ENCODE results near the gene PGAP2.

The PGAP2 gene

GRCh38 chr11:3816673-3817072, 8.3 kb downstream of the PGAP2 start:
- DNase-seq (ENCODE audit: low spot score in 2 of 2) = no peak
- in situ Hi-C loops (cut with MboI; ENCODE audit: low sequenced_read_pairs) = no loop called here
- no peaks in the 10 kb centered on the region for H3K4me1 ChIP-seq

GRCh38 chr11:3817181-3817800, 8.9 kb downstream of the PGAP2 start:
- in situ Hi-C loops (cut with MboI; ENCODE audit: low sequenced_read_pairs) = no loop called here
- Histone ChIP-seq H3K27me3 (ENCODE audit: low read depth) (no peaks in the 10 kb centered on the region), H3K4me1 (no peaks in the 10 kb centered on the region), H3K36me3 (replicated peaks) (no peaks in the 10 kb centered on the region), H3K9me3 (no peaks in the 10 kb centered on the region), H3K4me3 (no peak overlapping the region)
- no peak for DNase-seq (ENCODE audit: low spot score in 2 of 2)

More at GRCh38 chr11:3816673-3817072, 8.3 kb downstream of the PGAP2 start:
- no peaks in the 10 kb centered on the region for H3K9me3 ChIP-seq
- no peak overlapping the region for H3K4me3 ChIP-seq
- H3K36me3 ChIP-seq (replicated peaks) = no peaks in the 10 kb centered on the region
- no peaks in the 10 kb centered on the region for H3K27me3 ChIP-seq (ENCODE audit: low read depth)

DNA sequence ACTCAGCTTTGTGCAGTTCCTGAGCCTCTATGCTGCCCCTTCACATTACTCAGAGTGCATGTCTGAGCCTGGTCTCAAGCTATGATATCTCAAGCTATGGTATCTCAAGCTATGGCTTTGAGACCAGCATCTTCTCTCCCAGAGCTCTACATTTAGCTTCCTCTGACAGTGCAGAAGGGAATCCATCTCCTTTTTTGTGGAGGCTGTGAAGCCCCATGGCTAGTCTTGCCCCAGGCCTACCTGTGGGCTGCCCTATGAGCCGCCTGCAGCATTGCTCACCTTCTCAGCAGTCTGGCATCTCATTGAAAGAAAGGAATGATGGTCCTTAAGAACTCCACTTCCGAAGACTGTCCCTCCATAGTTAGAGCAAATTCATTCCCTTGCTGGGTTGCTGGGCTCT, 12.6 kb downstream of the PGAP2 start:
- DNase-seq (ENCODE audit: low spot score in 2 of 2) = no peak
- Histone ChIP-seq H3K4me3 (no peak overlapping the region), H3K36me3 (replicated peaks) (no peaks in the 10 kb centered on the region; the same call in 1 of the 2 replicates), H3K4me1 (no peaks in the 10 kb centered on the region), H3K27me3 (ENCODE audit: low read depth) (no peaks in the 10 kb centered on the region), H3K9me3 (no peaks in the 10 kb centered on the region)
- in situ Hi-C loops (cut with MboI; ENCODE audit: low sequenced_read_pairs) = no loop called here

DNA sequence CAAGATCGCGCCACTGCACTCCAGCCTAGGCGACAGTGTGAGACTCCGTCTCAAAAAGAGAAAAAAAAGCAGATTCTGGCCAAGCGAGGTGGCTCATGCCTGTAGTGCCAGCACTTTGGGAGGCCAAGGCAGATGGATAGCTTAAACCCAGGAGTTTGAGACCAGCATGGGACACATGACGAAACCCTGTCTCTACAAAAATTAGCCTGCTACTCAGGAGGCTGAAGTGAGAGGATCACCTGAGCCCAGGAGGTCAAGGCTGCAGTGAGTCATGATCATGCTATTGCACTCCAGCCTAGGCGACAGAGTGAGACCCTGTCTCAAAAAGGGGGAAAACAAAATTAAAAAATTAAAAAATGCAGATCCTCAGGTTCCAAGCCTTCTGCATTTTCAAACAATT, 14.0 kb downstream of the PGAP2 start:
- in situ Hi-C loops (cut with MboI; ENCODE audit: low sequenced_read_pairs) = no loop called here
- peaks cover 10% of the 10 kb centered on the region for H3K36me3 ChIP-seq (replicated peaks)
- no peak overlapping the region for H3K4me3 ChIP-seq
- no peak for DNase-seq (ENCODE audit: low spot score in 2 of 2)
- H3K27me3 ChIP-seq (ENCODE audit: low read depth) = no peaks in the 10 kb centered on the region
- no peaks in the 10 kb centered on the region for H3K9me3 ChIP-seq
- H3K4me1 ChIP-seq = peaks cover 9% of the 10 kb centered on the region; the same call in 1 of the 2 replicates

GRCh38 chr11:3823303-3823702, 14.9 kb downstream of the PGAP2 start:
- in situ Hi-C loops (cut with MboI; ENCODE audit: low sequenced_read_pairs) = no loop called here
- peaks cover 16% of the 10 kb centered on the region for H3K36me3 ChIP-seq (replicated peaks)
- no peaks in the 10 kb centered on the region for H3K9me3 ChIP-seq
- peaks cover 9% of the 10 kb centered on the region; the same call in 1 of the 2 replicates for H3K4me1 ChIP-seq
- H3K4me3 ChIP-seq = no peak overlapping the region
- DNase-seq (ENCODE audit: low spot score in 2 of 2) = no peak
- no peaks in the 10 kb centered on the region for H3K27me3 ChIP-seq (ENCODE audit: low read depth)

DNA sequence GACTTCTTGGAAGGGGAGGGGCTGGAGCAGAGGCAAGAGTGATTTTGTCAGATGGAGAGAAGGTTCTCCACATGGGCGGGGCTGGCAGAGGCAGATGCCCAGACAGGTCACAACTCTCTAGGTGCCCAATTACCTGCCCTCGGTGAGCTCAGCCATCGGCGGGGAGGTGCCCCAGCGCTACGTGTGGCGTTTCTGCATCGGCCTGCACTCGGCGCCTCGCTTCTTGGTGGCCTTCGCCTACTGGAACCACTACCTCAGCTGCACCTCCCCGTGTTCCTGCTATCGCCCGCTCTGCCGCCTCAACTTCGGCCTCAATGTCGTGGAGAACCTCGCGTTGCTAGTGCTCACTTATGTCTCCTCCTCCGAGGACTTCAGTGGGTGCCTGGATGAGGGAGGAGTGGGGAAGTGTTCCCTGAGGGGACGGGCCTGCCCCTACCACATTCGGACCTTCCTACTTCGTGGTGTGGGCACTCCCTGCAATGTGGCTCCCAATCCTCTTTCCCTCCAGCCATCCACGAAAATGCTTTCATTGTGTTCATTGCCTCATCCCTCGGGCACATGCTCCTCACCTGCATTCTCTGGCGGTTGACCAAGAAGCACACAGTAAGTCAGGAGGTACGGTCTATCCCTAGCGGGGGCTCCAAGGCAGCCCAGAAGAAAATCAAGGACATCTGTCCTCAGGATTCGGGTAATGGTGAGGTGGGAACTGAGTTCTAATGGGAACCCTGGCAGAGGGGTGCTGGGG, 15.6 kb downstream of the PGAP2 start:
- Histone ChIP-seq H3K4me3 (no peak overlapping the region), H3K9me3 (no peaks in the 10 kb centered on the region), H3K27me3 (ENCODE audit: low read depth) (no peaks in the 10 kb centered on the region), H3K4me1 (peaks cover 9% of the 10 kb centered on the region; the same call in 1 of the 2 replicates), H3K36me3 (replicated peaks) (peaks cover 16% of the 10 kb centered on the region)
- in situ Hi-C loops (cut with MboI; ENCODE audit: low sequenced_read_pairs) = no loop called here
- no peak for DNase-seq (ENCODE audit: low spot score in 2 of 2)

GRCh38 chr11:3824714-3825472, 16.5 kb downstream of the PGAP2 start:
- Histone ChIP-seq H3K4me3 (no peak overlapping the region), H3K36me3 (replicated peaks) (peaks cover 21% of the 10 kb centered on the region), H3K4me1 (peaks cover 9% of the 10 kb centered on the region; the same call in 1 of the 2 replicates), H3K9me3 (no peaks in the 10 kb centered on the region), H3K27me3 (ENCODE audit: low read depth) (no peaks in the 10 kb centered on the region)
- in situ Hi-C loops (cut with MboI; ENCODE audit: low sequenced_read_pairs) = no loop called here
- DNase-seq (ENCODE audit: low spot score in 2 of 2) = peak; percentile 42 to 90

GRCh38 chr11:3825473-3826154, 17.3 kb downstream of the PGAP2 start:
- H3K4me1 ChIP-seq = peaks cover 9% of the 10 kb centered on the region; the same call in 1 of the 2 replicates
- in situ Hi-C loops (cut with MboI; ENCODE audit: low sequenced_read_pairs) = no loop called here
- no peaks in the 10 kb centered on the region for H3K27me3 ChIP-seq (ENCODE audit: low read depth)
- DNase-seq (ENCODE audit: low spot score in 2 of 2) = no peak
- H3K9me3 ChIP-seq = no peaks in the 10 kb centered on the region
- H3K4me3 ChIP-seq = no peak overlapping the region
- H3K36me3 ChIP-seq (replicated peaks) = peaks cover 26% of the 10 kb centered on the region

DNA sequence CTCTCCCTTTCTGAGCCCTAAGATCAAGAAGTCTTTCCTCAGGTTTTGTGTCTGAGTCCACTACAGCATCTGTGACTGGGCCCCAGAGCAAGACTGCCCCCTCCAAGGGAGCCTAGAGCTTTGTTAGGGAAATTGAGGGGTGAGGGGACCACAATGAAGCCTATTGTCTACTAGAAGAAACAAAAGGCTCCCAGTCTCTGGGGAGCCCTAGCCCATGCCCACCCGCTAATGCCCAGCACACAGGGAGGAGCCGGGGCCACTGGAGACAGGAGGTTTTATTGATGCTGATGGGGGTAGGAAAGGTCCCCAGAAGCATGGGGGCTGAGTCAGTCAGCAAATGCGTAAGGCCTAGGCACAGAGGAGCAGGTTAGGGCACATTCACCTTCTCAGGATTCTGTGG, 18.4 kb downstream of the PGAP2 start:
- peaks cover 9% of the 10 kb centered on the region; the same call in 1 of the 2 replicates for H3K4me1 ChIP-seq
- in situ Hi-C loops (cut with MboI; ENCODE audit: low sequenced_read_pairs) = no loop called here
- peaks cover 26% of the 10 kb centered on the region for H3K36me3 ChIP-seq (replicated peaks)
- no peak overlapping the region for H3K4me3 ChIP-seq
- no peaks in the 10 kb centered on the region for H3K9me3 ChIP-seq
- no peaks in the 10 kb centered on the region for H3K27me3 ChIP-seq (ENCODE audit: low read depth)
- DNase-seq (ENCODE audit: low spot score in 2 of 2) = peak in 1 of 2 experiments; percentile 50

DNA sequence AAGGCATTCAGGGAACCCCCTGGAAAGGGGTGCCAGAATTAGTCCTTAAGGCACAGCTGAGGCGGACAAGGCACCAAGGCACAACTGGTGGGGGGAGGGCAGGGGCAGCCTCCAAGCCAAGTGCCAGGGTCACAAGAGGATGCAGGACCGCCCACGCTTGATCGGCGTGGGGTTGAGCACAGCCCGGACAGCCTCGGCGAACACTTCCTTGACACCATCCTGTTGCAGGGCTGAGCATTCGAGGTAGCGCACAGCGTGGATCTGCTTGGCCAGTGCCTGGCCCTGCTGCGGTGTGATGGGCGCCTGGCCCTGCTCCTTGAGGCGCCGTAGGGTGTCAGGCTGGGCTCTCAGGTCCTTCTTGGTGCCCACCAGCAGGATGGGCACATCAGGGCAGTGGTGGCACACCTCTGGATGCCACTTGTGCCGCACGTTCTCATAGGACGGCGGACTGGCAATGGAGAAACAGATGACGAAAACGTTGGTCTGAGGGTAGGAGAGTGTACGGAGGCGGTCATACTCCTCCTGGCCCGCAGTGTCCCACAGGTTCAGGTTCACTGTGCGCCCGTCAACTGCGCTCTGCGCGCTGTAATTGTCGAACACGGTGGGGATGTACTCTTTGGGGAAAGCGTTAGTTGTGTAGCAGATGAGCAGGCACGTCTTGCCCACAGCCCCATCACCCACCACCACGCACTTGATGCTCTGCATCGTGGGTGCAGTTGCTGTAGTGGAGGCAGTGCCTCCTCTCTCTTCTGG, 19.2 kb downstream of the PGAP2 start:
- peaks cover 26% of the 10 kb centered on the region for H3K36me3 ChIP-seq (replicated peaks)
- no peaks in the 10 kb centered on the region for H3K27me3 ChIP-seq (ENCODE audit: low read depth)
- H3K4me3 ChIP-seq = no peak overlapping the region
- peaks cover 9% of the 10 kb centered on the region; the same call in 1 of the 2 replicates for H3K4me1 ChIP-seq
- no peak for DNase-seq (ENCODE audit: low spot score in 2 of 2)
- no peaks in the 10 kb centered on the region for H3K9me3 ChIP-seq
- in situ Hi-C loops (cut with MboI; ENCODE audit: low sequenced_read_pairs) = no loop called here

- in situ Hi-C loops (cut with MboI; ENCODE audit: low sequenced_read_pairs) = no loop called here
- H3K4me1 ChIP-seq = peaks cover 9% of the 10 kb centered on the region; the same call in 1 of the 2 replicates
- H3K9me3 ChIP-seq = no peaks in the 10 kb centered on the region
- H3K27me3 ChIP-seq (ENCODE audit: low read depth) = no peaks in the 10 kb centered on the region
- no peak overlapping the region for H3K4me3 ChIP-seq
- H3K36me3 ChIP-seq (replicated peaks) = peaks cover 36% of the 10 kb centered on the region
- DNase-seq (ENCODE audit: low spot score in 2 of 2) = no peak
Measured at GRCh38 chr11:3830088-3830487, 21.7 kb downstream of the PGAP2 start.

DNA sequence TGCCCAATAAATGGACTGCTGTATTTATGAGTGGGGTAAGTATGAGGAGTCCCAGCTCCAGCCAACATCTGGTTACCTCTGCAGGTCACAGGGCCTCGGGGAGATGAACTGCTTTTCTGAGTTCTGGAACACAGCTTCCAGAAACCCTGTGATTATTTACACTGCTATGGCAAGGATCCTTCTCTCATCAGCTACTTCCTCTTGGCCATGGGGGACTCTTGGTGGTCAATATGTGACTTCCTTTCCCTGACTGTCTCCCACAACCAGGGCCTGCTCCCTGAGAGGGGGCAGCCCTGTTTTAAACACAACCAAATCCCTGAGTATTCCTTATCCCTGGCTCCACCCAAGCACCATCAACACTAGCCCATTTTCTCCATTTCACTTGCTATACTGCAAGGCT, 22.4 kb downstream of the PGAP2 start:
- no peak for DNase-seq (ENCODE audit: low spot score in 2 of 2)
- no peak overlapping the region for H3K4me3 ChIP-seq
- H3K27me3 ChIP-seq (ENCODE audit: low read depth) = no peaks in the 10 kb centered on the region
- H3K36me3 ChIP-seq (replicated peaks) = peaks cover 41% of the 10 kb centered on the region
- H3K4me1 ChIP-seq = peaks cover 9% of the 10 kb centered on the region; the same call in 1 of the 2 replicates
- in situ Hi-C loops (cut with MboI; ENCODE audit: low sequenced_read_pairs) = no loop called here
- no peaks in the 10 kb centered on the region for H3K9me3 ChIP-seq
